Erythroblast (primary cell): ENCODE measurements around the gene ADGRD2.

Source experiments
- GATA1 ChIP-seq: IDR thresholded peaks from 2 replicates; pipeline ENCODE4 v1.6.1; 2011; ENCODE audit warnings: low read depth, mild to moderate bottlenecking, control low read depth, low read length, moderate library complexity
- POLR2A ChIP-seq: IDR thresholded peaks from 2 replicates; pipeline ENCODE4 v1.6.1; 2011; ENCODE audit warnings: mild to moderate bottlenecking, low read length

DNA sequence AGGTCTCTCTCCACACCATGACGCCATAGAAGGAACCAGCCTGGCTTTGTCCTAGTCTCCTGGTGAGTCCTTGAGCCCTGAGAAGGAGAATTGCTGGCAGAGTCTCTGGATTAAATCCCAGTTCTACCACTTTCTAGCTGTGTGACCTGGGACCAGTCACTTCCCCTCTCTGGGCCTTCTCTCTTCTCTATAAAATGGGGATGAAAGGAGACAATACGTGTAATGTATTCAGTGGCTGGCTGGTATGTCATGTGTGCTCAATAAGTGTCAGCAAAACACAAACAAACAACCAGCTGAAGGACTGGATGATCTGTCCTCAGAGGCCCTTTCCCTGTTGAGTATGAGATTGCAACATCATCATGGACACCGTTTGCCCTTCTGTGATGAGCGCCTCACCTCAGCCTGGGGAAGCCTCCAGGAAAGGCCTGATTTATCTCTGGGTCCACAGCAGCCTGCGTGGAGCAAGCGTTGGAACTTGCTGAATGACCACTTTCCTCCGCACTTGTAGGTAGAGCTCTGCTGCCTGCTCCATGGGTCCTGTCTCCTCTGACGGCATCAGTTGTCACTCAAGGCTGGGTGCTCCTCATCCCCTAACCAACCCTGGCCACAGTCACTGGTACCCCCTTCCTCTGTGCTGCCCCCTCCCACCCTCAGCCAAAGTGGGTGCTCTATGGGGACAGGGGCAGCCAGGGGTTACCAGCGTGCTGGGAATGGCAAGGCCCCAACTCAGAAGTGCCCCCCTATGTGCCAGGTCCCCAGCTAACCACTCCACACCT is 60.6 kb downstream of the ADGRD2 start:
- TF ChIP-seq POLR2A (no peak), GATA1 (no peak)
